PC-3 (cell line): Measurements from ENCODE around the gene PNLDC1. TPM values are rescaled to one million over a fixed set of nuclear protein-coding genes. Genes with fewer than 3 reads are reported as not detected.

ENCODE experiments used
- ATAC-seq: fragments of 200-7000 bp; cut with Tn5 transposase; 2 replicates; pipeline ENCODE4 v1.9.1; 2020; ENCODE audit warnings: mild to moderate bottlenecking, moderate library complexity
- BruUV-seq: library from RNA; stranded (reverse); fragments of 400-500 nt; replicated peaks from 2 replicates; lab custom pipeline; 2021; lab: Mats Ljungman, UMichigan
- CTCF ChIA-PET: fragments of 300-600 bp; sonication (Branson Sonifier 250); formaldehyde crosslinking; loops from one replicate; lab custom pipeline; 2022; ENCODE audit warnings: antibody characterized with exemption; lab: Charles Lee
- POLR2A ChIA-PET: fragments of 300-600 bp; sonication (Branson Sonifier 250); formaldehyde crosslinking; loops from one replicate; lab custom pipeline; 2022; ENCODE audit warnings: antibody characterized with exemption; ENCODE audit not compliant: unreplicated experiment; lab: Charles Lee
- DNase-seq: peaks from one replicate; pipeline ENCODE4 v3.0.0-alpha.2; 2015
- H2AFZ ChIP-seq: fragments of 300-600 bp; sonication (generic); 2 replicates; pipeline ENCODE4 v1.6.0; 2016; ENCODE audit warnings: antibody characterized with exemption, low read length
- H3F3A ChIP-seq: fragments of 300-600 bp; sonication (generic); one replicate; pipeline ENCODE4 v1.6.0; 2017; ENCODE audit warnings: antibody characterized with exemption, low read length, control low read depth, mild to moderate bottlenecking; ENCODE audit not compliant: unreplicated experiment
- H3K27ac ChIP-seq: fragments of 300-600 bp; sonication (generic); 2 replicates; pipeline ENCODE4 v1.5.1; 2016; ENCODE audit warnings: mild to moderate bottlenecking, low read length
- H3K27me3 ChIP-seq: fragments of 300-600 bp; sonication (generic); 2 replicates; pipeline ENCODE4 v1.6.1; 2016; ENCODE audit warnings: low read length, mixed read lengths
- H3K36me3 ChIP-seq: fragments of 300-600 bp; sonication (generic); 2 replicates; pipeline ENCODE4 v1.6.1; 2016; ENCODE audit warnings: low read depth, mixed run types, low read length, mixed read lengths
- H3K4me1 ChIP-seq: fragments of 300-600 bp; sonication (generic); 2 replicates; pipeline ENCODE4 v1.5.1; 2016; ENCODE audit warnings: low read length; ENCODE audit not compliant: insufficient read depth
- H3K4me2 ChIP-seq: fragments of 300-600 bp; sonication (generic); 2 replicates; pipeline ENCODE4 v1.6.0; 2016; ENCODE audit warnings: low read length
- H3K4me3 ChIP-seq: fragments of 300-600 bp; sonication (generic); 2 replicates; pipeline ENCODE4 v1.5.1; 2016; ENCODE audit warnings: mild to moderate bottlenecking, low read length, mixed read lengths
- H3K79me2 ChIP-seq: fragments of 300-600 bp; sonication (generic); 2 replicates; pipeline ENCODE4 v1.6.1; 2017; ENCODE audit warnings: low read length, mixed read lengths
- H3K9ac ChIP-seq: fragments of 300-600 bp; sonication (generic); 2 replicates; pipeline ENCODE4 v1.6.0; 2016; ENCODE audit warnings: mild to moderate bottlenecking, low read length
- H3K9me2 ChIP-seq: fragments of 300-600 bp; sonication (generic); replicated peaks from 2 replicates; pipeline ENCODE4 v1.6.1; 2016; ENCODE audit warnings: mixed run types, low read length, mixed read lengths
- H3K9me3 ChIP-seq: fragments of 300-600 bp; sonication (generic); 2 replicates; pipeline ENCODE4 v1.6.1; 2016; ENCODE audit warnings: low read length, mixed read lengths
- H4K20me1 ChIP-seq: fragments of 300-600 bp; sonication (generic); 2 replicates; pipeline ENCODE4 v1.6.1; 2016; ENCODE audit warnings: low read length, mixed read lengths
- CTCF ChIP-seq: fragments of 300-600 bp; sonication (generic); conservative IDR thresholded peaks from 2 replicates; pipeline ENCODE4 v1.5.1; 2017; ENCODE audit warnings: antibody characterized with exemption, low read depth, mild to moderate bottlenecking, low read length
- EZH2 ChIP-seq: fragments of 300-600 bp; sonication (generic); IDR thresholded peaks from one replicate; pipeline ENCODE4 v1.6.1; 2017; ENCODE audit warnings: antibody characterized with exemption, mild to moderate bottlenecking, low read length; ENCODE audit not compliant: unreplicated experiment
- EZH2phosphoT487 ChIP-seq: fragments of 300-600 bp; sonication (generic); IDR thresholded peaks from 2 replicates; pipeline ENCODE4 v1.6.1; 2018; ENCODE audit warnings: mild to moderate bottlenecking, antibody characterized with exemption, low read length, borderline replicate concordance
- intact Hi-C: fragments of 100-400 bp; cut with micrococcal nuclease; formaldehyde crosslinking; loops from 2 replicates; pipeline ENCODE4 v1.9.0; 2023
- total RNA-seq: library from RNA; depleted of rRNA; stranded (reverse); fragments of >200 nt; gene quantifications from 2 replicates; pipeline ENCODE4 v1.2.3, GENCODE V29; 2014

PNLDC1 gene
- total RNA-seq, 1 experiment from 2014 or later = not detected

- ChIA-PET POLR2A (no interaction called here), CTCF (no interaction called here)
- H4K20me1 ChIP-seq = no peaks in the 10 kb centered on the region
- H3K4me3 ChIP-seq = no peak overlapping the region
- no peaks in the 10 kb centered on the region for H3K36me3 ChIP-seq
- ATAC-seq = no peak
- no peaks in the 10 kb centered on the region for H3K27me3 ChIP-seq
- H3F3A ChIP-seq = no peaks in the 10 kb centered on the region
- no peak for DNase-seq
- no peaks in the 10 kb centered on the region for H3K79me2 ChIP-seq
- H3K9me3 ChIP-seq = no peaks in the 10 kb centered on the region
- H2AFZ ChIP-seq = no peak overlapping the region
- no peak for TF ChIP-seq EZH2
- no peak for TF ChIP-seq EZH2phosphoT487
- no peak for TF ChIP-seq CTCF
- no TSS peak for BruUV-seq
- H3K9ac ChIP-seq = no peak overlapping the region
- no peak overlapping the region for H3K4me2 ChIP-seq
- no peaks in the 10 kb centered on the region for H3K4me1 ChIP-seq
- intact Hi-C loops = no loop called here
- H3K27ac ChIP-seq = no peak overlapping the region
- H3K9me2 ChIP-seq = no peaks in the 10 kb centered on the region
These were observed 29.4 kb downstream of the PNLDC1 start for GRCh38 chr6:159829526-159829925.

GRCh38 chr6:159830501-159831372, 30.7 kb downstream of the PNLDC1 start:
- H3K27ac ChIP-seq = no peak overlapping the region
- no peak overlapping the region for H3K4me3 ChIP-seq
- TF ChIP-seq EZH2 = no peak
- no peak for TF ChIP-seq CTCF
- no peak for TF ChIP-seq EZH2phosphoT487
- no peaks in the 10 kb centered on the region for H3K79me2 ChIP-seq
- H3K9me2 ChIP-seq = no peaks in the 10 kb centered on the region
- ChIA-PET POLR2A (no interaction called here), CTCF (no interaction called here)
- H3K36me3 ChIP-seq = no peaks in the 10 kb centered on the region
- no peak overlapping the region for H3K9ac ChIP-seq
- no peaks in the 10 kb centered on the region for H4K20me1 ChIP-seq
- H3F3A ChIP-seq = no peaks in the 10 kb centered on the region
- H3K4me1 ChIP-seq = no peaks in the 10 kb centered on the region
- BruUV-seq = no TSS peak
- no peak overlapping the region for H2AFZ ChIP-seq
- no peak for ATAC-seq
- no peak overlapping the region for H3K4me2 ChIP-seq
- H3K27me3 ChIP-seq = no peaks in the 10 kb centered on the region
- no peaks in the 10 kb centered on the region for H3K9me3 ChIP-seq
- DNase-seq = no peak
- intact Hi-C loops = no loop called here

- Histone ChIP-seq H3K4me3 (no peak overlapping the region), H4K20me1 (no peaks in the 10 kb centered on the region), H3K79me2 (no peaks in the 10 kb centered on the region), H2AFZ (no peak overlapping the region), H3K9me3 (no peaks in the 10 kb centered on the region), H3K4me2 (no peak overlapping the region), H3K27me3 (no peaks in the 10 kb centered on the region), H3K36me3 (no peaks in the 10 kb centered on the region), H3K9me2 (no peaks in the 10 kb centered on the region), H3F3A (no peaks in the 10 kb centered on the region), H3K4me1 (no peaks in the 10 kb centered on the region), H3K9ac (no peak overlapping the region), H3K27ac (no peak overlapping the region)
- intact Hi-C loops = no loop called here
- no peak for ATAC-seq
- no peak for DNase-seq
- ChIA-PET CTCF (no interaction called here), POLR2A (no interaction called here)
- BruUV-seq = no TSS peak
- TF ChIP-seq EZH2phosphoT487 (no peak), EZH2 (no peak), CTCF (no peak)
These were observed 31.2 kb downstream of the PNLDC1 start for GRCh38 chr6:159831373-159831679.
